GM18870 (cell line): ENCODE data around the gene NAALADL2.
A peak's percentile ranks its signal among the peaks of the same experiment; 100 is the strongest.
"Not testable (repeated sequence)": the region's sequence is repeated elsewhere in the genome, so short reads cannot be mapped to it uniquely, and the experiment has no call there.

Experiments
- ATAC-seq: cut with Tn5 transposase; IDR thresholded peaks from one replicate; pipeline ENCODE4 v1.9.1; 2021; ENCODE audit warnings: moderate library complexity; ENCODE audit not compliant: unreplicated experiment

Gene NAALADL2

GRCh38 chr3:175404621-175405020 lies 545.5 kb downstream of the NAALADL2 start:
- ATAC-seq: no peak

- no peak for ATAC-seq
These were observed 551.1 kb downstream of the NAALADL2 start for GRCh38 chr3:175410251-175410650.

GRCh38 chr3:175411405-175411804 lies 552.3 kb downstream of the NAALADL2 start:
- no peak for ATAC-seq

GRCh38 chr3:175411946-175412345 lies 552.8 kb downstream of the NAALADL2 start:
- ATAC-seq: no peak

- no peak for ATAC-seq
These were observed 554.8 kb downstream of the NAALADL2 start for GRCh38 chr3:175413926-175414325.

GRCh38 chr3:175416600-175416999 lies 557.5 kb downstream of the NAALADL2 start:
- no peak for ATAC-seq

- no peak for ATAC-seq
These were observed 558.3 kb downstream of the NAALADL2 start for GRCh38 chr3:175417426-175417825.

GRCh38 chr3:175421902-175422301 lies 562.8 kb downstream of the NAALADL2 start:
- no peak for ATAC-seq

- no peak for ATAC-seq
These were observed 563.6 kb downstream of the NAALADL2 start for GRCh38 chr3:175422744-175423143.

GRCh38 chr3:175423848-175424247 lies 564.7 kb downstream of the NAALADL2 start:
- ATAC-seq: not testable (repeated sequence)

- ATAC-seq: no peak
These were observed 567.7 kb downstream of the NAALADL2 start for GRCh38 chr3:175426805-175427204.

- ATAC-seq: no peak
These were observed 569.3 kb downstream of the NAALADL2 start for GRCh38 chr3:175428466-175428865.

- no peak for ATAC-seq
These were observed 572.0 kb downstream of the NAALADL2 start for GRCh38 chr3:175430983-175431773.

GRCh38 chr3:175432376-175433025 lies 573.4 kb downstream of the NAALADL2 start:
- ATAC-seq: no peak

- ATAC-seq: no peak
These were observed 574.0 kb downstream of the NAALADL2 start for GRCh38 chr3:175433026-175433674.

GRCh38 chr3:175434561-175434960 lies 575.4 kb downstream of the NAALADL2 start:
- ATAC-seq: no peak

- ATAC-seq: no peak
These were observed 584.5 kb downstream of the NAALADL2 start for GRCh38 chr3:175443682-175444081.

GRCh38 chr3:175445741-175446140 lies 586.6 kb downstream of the NAALADL2 start:
- ATAC-seq: no peak

GRCh38 chr3:175447521-175447920 lies 588.4 kb downstream of the NAALADL2 start:
- ATAC-seq: no peak

- ATAC-seq: no peak
These were observed 594.2 kb downstream of the NAALADL2 start for GRCh38 chr3:175453361-175453760.

GRCh38 chr3:175456466-175456865 lies 597.3 kb downstream of the NAALADL2 start:
- no peak for ATAC-seq

- peak; percentile 71 for ATAC-seq
These were observed 598.2 kb downstream of the NAALADL2 start for GRCh38 chr3:175457301-175457700.
